ENCODE measurements around the gene PRKN. TPM values are rescaled to one million over a fixed set of nuclear protein-coding genes. Genes with fewer than 3 reads are reported as not detected.

The PRKN gene
- total RNA-seq, 1 donor from 2014 or later: 7.0 TPM

DNA sequence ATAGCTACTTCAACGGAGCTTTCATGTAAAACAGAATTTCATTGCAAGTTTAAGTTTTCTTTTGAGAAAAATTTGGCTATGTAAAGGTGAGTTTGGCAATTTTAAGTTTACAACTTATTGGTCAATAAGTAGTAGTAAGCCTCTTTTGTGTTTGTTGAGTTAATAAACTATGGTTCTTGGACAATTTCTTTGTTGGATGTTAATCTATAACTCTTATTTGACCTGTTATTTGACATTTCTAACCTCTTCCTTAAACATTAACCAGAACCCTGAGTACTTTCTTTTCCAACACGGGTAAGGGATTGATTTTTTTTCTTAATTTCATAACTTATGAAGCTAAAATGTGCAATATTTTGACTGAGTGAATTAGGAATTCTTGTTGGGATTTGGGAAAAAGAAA lies 354.4 kb downstream of the PRKN start:
- Mint-ChIP-seq H3K9me3 (ENCODE audit: unreplicated experiment) (no peaks in the 10 kb centered on the region), H3K27ac (ENCODE audit: unreplicated experiment) (no peak overlapping the region), H3K27me3 (ENCODE audit: unreplicated experiment) (no peaks in the 10 kb centered on the region), H3K4me3 (ENCODE audit: unreplicated experiment) (no peak overlapping the region), H3K4me1 (ENCODE audit: low read depth, unreplicated experiment) (peaks cover 7% of the 10 kb centered on the region), H3K36me3 (ENCODE audit: unreplicated experiment) (no peaks in the 10 kb centered on the region)
- no peak for DNase-seq
- TF ChIP-seq, protein P1, sequence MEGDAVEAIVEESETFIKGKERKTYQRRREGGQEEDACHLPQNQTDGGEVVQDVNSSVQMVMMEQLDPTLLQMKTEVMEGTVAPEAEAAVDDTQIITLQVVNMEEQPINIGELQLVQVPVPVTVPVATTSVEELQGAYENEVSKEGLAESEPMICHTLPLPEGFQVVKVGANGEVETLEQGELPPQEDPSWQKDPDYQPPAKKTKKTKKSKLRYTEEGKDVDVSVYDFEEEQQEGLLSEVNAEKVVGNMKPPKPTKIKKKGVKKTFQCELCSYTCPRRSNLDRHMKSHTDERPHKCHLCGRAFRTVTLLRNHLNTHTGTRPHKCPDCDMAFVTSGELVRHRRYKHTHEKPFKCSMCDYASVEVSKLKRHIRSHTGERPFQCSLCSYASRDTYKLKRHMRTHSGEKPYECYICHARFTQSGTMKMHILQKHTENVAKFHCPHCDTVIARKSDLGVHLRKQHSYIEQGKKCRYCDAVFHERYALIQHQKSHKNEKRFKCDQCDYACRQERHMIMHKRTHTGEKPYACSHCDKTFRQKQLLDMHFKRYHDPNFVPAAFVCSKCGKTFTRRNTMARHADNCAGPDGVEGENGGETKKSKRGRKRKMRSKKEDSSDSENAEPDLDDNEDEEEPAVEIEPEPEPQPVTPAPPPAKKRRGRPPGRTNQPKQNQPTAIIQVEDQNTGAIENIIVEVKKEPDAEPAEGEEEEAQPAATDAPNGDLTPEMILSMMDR (IDR thresholded peaks at IDR 0.05; ENCODE audit: partially characterized antibody, unreplicated experiment): no peak

DNA sequence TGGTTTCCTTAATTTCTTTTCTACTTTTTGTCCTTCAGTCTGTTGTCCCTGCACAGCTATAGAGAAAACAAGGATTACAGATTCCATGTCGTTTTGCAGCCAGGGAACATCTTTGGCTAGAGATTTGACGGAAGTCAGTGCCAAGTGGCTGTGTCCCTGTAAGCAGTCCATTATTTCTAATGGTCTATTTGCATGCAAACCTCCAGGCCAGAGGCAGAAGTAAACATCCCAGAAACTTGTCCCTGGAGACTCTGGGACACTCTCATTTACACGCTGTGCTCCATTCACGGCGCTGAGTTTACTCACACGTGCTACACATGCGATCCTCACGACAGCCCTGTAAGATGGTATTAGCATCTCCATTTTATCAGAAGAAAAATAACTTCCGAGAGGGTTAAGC lies 355.5 kb downstream of the PRKN start:
- H3K4me1 Mint-ChIP-seq (ENCODE audit: low read depth, unreplicated experiment): peaks cover 7% of the 10 kb centered on the region
- H3K27ac Mint-ChIP-seq (ENCODE audit: unreplicated experiment): no peak overlapping the region
- TF ChIP-seq, protein P1 (IDR thresholded peaks at IDR 0.05; ENCODE audit: partially characterized antibody, unreplicated experiment): no peak
- H3K9me3 Mint-ChIP-seq (ENCODE audit: unreplicated experiment): no peaks in the 10 kb centered on the region
- DNase-seq: no peak
- H3K4me3 Mint-ChIP-seq (ENCODE audit: unreplicated experiment): no peak overlapping the region
- no peaks in the 10 kb centered on the region for H3K27me3 Mint-ChIP-seq (ENCODE audit: unreplicated experiment)
- no peaks in the 10 kb centered on the region for H3K36me3 Mint-ChIP-seq (ENCODE audit: unreplicated experiment)

DNA sequence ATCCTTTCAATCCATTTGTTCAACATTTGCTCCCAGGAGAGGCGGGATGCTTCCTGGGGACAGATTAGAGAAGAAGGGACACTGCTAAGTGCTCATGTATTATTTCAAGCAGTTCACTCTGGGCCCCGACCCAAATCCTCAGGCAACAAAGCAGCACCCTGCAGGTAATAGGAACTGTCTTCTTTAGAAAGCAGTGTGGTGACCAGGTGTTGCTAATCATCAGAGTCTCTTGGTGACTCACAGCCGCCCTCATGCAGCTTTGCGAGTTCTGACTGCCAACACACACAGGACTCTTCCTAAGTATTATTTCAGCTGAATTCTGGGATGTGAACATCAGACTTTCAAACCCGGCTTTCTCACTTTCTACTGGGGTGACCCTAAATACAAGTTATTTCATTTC lies 356.4 kb downstream of the PRKN start:
- no peak for DNase-seq
- H3K27ac Mint-ChIP-seq (ENCODE audit: unreplicated experiment): no peak overlapping the region
- no peaks in the 10 kb centered on the region for H3K27me3 Mint-ChIP-seq (ENCODE audit: unreplicated experiment)
- peaks cover 7% of the 10 kb centered on the region for H3K4me1 Mint-ChIP-seq (ENCODE audit: low read depth, unreplicated experiment)
- no peaks in the 10 kb centered on the region for H3K36me3 Mint-ChIP-seq (ENCODE audit: unreplicated experiment)
- TF ChIP-seq, protein P1 (IDR thresholded peaks at IDR 0.05; ENCODE audit: partially characterized antibody, unreplicated experiment): no peak
- no peak overlapping the region for H3K4me3 Mint-ChIP-seq (ENCODE audit: unreplicated experiment)
- H3K9me3 Mint-ChIP-seq (ENCODE audit: unreplicated experiment): no peaks in the 10 kb centered on the region

DNA sequence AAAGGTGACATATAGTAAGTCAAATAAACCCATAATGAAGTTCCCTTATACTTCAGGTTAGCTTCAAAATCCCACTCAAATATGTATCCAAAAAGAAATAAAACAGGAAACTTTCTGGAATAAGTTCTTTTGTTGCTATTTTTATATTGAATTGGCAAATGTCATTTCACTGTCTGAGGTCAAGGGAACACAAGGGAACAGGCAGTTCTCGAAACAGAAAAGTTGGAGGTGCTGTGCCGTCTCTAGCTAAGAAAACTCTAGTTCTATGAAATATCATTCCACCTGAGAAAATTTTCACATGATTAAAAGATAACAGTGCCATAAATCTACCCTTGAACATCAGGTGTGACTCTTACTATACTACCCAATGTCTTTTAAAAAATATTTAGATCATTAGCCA lies 358.5 kb downstream of the PRKN start:
- H3K36me3 Mint-ChIP-seq (ENCODE audit: unreplicated experiment): no peaks in the 10 kb centered on the region
- H3K27me3 Mint-ChIP-seq (ENCODE audit: unreplicated experiment): no peaks in the 10 kb centered on the region
- no peak overlapping the region for H3K27ac Mint-ChIP-seq (ENCODE audit: unreplicated experiment)
- no peaks in the 10 kb centered on the region for H3K9me3 Mint-ChIP-seq (ENCODE audit: unreplicated experiment)
- peaks cover 7% of the 10 kb centered on the region for H3K4me1 Mint-ChIP-seq (ENCODE audit: low read depth, unreplicated experiment)
- no peak overlapping the region for H3K4me3 Mint-ChIP-seq (ENCODE audit: unreplicated experiment)
- TF ChIP-seq, protein P1 (IDR thresholded peaks at IDR 0.05; ENCODE audit: partially characterized antibody, unreplicated experiment): no peak
- no peak for DNase-seq

DNA sequence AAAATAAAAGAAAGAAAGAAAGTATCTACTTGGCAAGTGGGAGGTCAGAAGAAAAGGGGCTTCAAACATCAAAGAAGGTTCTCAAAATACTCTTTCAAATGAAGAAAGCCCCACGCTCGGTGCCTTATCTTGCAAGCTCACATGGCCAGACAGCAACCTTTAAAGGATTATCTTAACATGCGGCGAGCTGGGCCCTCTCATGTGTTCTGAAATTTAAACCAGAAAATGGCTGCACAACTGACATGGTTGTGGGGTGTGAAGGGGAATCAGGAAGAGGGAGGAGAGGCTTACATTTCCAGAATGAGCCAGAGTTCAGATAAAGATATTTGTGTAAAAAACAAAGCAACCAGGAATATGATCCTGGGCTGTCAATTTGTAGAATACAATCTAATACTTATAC lies 363.1 kb downstream of the PRKN start:
- H3K27me3 Mint-ChIP-seq (ENCODE audit: unreplicated experiment): no peaks in the 10 kb centered on the region
- DNase-seq: no peak
- H3K9me3 Mint-ChIP-seq (ENCODE audit: unreplicated experiment): no peaks in the 10 kb centered on the region
- H3K4me3 Mint-ChIP-seq (ENCODE audit: unreplicated experiment): no peak overlapping the region
- H3K36me3 Mint-ChIP-seq (ENCODE audit: unreplicated experiment): no peaks in the 10 kb centered on the region
- H3K27ac Mint-ChIP-seq (ENCODE audit: unreplicated experiment): no peak overlapping the region
- TF ChIP-seq, protein P1 (IDR thresholded peaks at IDR 0.05; ENCODE audit: partially characterized antibody, unreplicated experiment): no peak
- no peaks in the 10 kb centered on the region for H3K4me1 Mint-ChIP-seq (ENCODE audit: low read depth, unreplicated experiment)
